Inflammatory macrophage (primary cell): ENCODE measurements around the gene SNCA.
A peak's percentile ranks its signal among the peaks of the same experiment; 100 is the strongest.

Experiments
- DNase-seq, 2 donors: peaks; one replicate each; pipeline ENCODE4 v3.0.0-alpha.2; 2020 to 2022

The SNCA gene

DNA sequence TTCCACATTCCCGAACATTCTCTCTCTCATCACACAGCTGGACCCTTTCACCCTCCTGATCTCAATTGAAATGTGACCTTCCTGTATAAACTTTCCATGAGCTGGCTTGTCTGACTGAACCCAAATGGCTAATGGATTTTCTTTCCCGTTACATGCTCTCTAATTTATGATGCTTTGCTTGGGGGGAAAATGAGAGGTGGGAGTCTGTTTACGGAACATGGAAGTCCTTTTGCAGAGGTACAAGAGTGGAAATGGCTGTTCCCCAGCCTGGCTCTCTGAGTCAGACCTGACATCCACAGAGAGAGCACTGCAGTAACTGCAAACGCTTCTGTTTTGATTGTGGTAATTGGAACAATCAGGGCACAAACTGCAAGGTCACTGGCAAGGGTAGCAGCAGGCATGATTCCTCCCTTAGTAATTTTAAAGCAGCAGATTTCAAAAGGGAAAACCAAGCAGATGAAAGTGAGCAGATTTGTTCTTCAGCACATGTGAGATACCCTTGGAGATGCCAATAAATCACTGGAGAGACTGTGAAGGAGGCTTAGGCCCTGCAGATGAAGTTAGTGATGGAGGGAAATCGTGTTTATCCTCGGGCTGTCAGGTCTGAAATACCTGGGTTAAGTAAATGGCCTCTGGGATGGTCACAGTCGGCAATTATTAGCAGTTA lies 83.9 kb downstream of the SNCA start:
- DNase-seq: no peak

DNA sequence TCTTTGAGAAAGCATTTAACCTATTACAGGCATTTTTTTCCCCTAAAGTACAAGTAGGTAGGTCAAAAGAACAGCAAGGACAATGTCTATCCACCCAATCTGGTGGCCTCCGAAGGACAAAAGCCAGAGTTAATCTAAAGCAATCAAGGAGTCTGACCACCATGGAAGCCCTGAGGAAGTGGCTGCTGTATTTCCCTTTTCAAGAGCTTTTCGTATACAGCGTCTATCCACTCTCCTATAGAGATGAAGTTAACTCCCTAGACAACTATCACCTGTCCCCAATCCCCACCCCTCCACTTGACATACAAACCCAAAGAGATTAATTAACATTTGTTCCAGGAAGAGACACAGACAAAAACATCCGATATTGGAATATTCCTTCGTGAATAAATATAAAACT lies 85.5 kb downstream of the SNCA start:
- no peak for DNase-seq

DNA sequence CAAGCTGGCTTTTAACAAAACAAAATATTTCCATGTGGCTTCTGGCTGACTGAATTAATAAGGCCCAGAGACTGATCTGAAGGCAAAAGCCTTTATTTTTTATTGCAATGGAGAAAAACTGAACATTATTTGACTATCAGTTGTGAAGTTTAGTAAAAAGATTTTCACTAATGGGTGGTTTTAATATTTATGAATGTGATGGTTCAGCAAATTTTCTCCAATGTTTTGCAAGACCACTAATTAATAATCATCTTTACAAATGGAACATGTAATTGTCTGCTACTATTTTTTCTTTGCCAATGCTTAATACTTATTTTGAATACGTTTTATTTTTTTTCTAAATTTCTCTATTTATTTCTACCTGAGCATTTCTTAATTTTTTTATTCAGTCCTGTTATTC lies 90.6 kb downstream of the SNCA start:
- DNase-seq: no peak

DNA sequence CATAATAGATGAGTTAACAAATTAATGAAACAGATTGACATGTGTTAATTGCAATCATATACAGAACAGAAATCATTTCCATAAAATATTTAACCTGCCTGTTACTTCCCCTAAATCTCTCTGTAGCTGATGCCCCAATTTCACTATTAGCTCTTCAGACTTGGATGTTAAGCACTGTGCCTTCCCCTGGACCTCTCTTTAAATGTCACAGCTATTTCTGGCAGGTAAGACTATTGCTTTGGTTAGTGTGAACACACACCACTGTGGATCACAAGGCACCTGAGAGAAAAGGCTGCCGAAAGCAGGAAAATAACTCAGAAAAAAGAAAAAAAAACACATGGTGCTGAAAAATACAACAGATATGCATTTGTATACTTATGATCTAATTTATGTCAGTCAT lies 91.3 kb downstream of the SNCA start:
- no peak for DNase-seq

DNA sequence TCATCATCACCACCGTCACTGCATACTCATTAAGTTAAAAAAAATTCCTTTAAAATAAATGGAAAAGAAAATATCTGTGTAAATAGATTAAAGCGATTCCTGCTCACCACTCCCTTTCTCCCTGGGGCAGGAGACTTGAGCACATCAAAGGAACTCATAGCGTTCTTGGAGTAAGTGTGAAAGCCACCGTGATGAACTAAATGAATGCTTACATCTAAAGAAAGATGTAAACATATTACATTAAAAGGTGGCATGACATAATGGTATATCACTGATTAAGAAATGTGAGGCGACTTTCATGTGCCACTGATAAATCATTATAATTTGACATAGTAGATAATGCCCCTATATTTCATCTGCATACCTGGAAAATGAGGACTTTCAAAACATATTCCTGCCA lies 92.0 kb downstream of the SNCA start:
- DNase-seq: no peak

DNA sequence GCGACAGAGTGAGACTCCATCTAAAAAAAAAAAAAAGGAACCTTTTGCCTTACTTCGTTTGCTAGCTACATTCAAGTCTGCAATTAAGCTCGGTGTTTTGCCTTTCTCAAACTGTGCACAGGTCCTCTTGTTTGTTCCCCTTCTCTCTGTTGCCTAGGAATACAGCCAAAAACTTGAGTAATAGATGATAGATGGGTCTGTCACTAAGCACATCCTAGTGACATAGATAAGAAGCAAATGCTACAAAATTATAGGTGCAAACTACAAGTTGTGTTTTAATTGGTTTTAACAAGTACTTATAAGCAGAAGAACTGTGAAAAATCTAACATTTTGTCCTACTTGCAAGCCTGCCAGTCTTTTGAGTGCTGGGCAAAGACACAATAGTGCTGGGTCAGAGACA lies 95.2 kb downstream of the SNCA start:
- no peak for DNase-seq

DNA sequence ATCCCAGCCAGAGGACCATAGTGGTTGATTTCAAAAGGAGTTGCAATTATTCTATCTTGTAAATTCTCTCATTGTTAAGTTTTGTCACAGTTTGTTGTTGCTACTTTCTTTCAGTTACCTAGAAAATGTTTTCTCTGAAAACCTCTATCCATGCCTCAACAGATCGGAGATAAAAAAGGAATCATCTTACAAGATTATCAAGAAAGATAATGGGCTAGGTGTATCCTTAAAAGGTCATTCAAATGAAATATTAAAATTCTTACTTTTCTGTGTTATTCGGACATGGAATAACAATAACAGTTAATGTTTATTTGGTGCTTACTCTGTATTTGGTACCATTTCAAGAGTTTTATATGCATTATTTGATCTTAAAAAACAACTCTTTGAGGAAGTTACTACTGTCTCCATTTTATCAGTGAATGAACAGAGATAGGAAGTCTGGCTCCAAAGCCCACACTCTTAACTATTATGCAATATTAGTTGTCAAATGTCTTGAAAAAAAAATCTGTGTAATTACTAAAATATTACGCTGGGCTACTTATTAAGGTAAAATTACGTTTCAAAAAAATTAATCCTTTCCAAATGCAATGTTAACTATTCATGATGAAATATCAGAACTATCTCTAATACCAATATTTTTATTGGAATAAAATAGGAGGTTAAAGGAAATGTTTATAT lies 97.5 kb downstream of the SNCA start:
- no peak for DNase-seq

DNA sequence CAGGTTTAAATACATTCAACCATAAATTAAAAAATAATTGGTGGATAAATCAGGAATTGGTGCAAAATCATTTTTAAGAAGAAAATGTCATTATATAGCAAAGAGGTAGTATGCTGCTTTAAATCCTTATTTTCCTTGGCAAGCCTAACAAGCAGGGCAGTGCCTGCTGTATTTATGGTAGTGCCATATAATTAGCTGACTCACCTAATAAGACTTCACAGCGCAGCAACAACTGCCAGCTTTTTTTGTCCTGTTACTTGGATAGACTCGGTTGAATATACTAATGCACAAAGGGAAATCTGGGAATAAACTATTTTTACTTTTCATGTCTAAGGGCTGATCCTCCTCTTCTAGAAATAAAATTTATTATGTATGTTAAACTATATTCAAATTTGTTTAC lies 99.1 kb downstream of the SNCA start:
- DNase-seq: no peak

DNA sequence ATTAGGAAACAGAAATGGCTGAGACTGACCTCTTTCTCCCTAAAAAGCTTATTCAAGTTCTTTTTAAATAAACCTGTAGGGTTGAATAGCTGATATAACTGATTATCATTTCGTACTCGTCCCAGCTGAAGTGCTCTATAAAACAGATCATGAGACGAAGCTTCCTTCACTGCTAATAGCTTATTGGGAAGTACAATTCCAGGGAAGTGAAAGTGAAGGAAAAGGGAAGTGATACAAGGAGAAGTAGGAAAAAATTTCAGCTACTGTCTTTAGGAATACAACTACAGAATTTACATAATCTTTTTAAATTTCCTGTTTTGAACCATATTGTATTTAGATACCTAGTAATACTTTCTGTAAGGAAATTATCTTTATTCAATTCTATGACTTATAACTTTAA lies 103.0 kb downstream of the SNCA start:
- peak; percentile 57 to 73 for DNase-seq

DNA sequence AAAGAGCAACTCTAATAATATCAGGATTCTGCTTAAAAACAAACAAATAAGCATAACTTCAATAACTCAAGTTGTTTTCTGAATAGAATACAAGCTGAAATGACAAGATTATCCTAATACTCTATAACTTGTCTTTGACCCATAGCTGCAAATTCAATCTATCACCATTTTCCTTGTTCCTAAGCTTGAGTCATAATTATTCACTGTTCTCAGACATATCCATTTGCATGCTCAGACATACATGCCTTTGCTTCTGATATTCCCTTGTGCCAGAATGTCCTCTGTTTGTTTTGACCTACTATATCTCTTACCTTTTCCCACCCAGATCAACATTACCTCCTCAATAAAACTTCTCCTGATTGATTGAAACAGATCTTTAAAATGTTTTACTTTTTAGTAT lies 109.7 kb downstream of the SNCA start:
- no peak for DNase-seq

DNA sequence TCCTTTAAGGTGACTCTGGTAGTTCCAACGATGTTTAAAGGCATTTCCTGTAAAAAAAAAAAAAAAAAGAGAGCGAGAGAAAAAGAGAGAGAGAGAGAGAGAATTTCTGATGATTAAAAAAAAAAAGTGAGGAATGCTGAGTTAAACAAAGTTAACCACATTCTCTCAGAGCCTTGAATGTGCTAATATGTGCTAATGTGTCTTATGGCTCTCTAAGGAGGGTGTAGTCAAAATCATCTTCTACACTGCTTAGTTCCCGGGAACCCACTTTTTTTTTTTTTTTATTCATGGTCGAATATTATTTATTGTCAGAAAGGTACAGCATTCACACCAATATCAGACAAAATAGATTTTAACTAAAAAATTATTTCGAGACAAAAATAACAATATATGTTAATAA lies 111.7 kb downstream of the SNCA start:
- no peak for DNase-seq

DNA sequence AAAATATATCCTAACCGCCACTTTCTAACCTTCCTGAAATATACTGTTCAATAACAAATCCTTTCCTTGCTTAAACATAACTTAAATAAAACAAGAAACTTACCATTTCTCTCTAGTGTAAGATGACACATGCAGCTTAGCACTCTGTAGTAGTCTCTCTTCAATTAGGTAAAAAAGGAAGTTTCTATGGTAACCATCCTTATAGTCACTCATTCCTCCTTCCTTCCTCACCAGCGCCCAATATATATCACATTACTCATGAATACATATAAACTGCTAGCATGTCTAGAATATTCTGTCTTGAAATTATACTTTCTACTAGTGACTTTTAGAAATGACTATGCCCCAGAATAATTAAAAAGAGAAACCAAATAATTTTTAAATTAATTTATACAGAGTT lies 112.2 kb downstream of the SNCA start:
- no peak for DNase-seq

DNA sequence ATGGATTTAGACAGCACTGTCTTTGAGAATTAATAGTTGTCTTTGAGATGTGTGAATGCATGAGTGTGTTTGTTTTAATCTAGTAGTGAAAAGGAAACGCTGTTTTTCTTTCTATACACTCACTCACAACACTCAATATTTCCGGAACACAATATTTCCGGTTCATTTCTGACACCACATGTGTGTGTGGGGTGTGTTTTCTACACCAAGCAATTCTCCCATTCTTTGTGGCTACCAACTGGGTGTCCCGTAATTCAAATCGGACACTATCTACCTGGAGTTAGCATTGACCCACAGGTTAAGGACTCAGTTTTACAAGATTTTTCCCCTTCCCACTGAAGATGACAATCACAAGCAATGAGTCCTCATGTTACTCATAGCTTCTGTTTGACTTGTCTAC lies 113.9 kb downstream of the SNCA start:
- no peak for DNase-seq

DNA sequence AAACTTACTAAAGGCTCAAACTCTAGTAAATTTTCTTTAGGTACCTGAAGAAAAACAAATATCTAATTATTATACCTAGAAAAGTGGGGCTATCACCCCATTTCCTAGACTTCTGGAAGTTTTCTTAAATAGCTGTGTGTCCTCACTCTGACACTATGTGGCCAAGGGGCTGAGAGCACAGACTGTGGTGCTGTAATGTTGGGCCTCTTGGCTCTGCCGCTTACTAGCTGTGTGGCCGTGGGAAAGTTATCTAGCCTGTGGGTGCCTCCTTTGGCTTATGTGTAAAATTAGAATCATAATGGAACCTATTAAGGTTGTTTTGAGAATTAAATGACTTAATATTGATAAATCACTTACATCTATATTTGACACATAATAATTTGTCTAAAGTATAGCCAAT lies 114.4 kb downstream of the SNCA start:
- DNase-seq: no peak

DNA sequence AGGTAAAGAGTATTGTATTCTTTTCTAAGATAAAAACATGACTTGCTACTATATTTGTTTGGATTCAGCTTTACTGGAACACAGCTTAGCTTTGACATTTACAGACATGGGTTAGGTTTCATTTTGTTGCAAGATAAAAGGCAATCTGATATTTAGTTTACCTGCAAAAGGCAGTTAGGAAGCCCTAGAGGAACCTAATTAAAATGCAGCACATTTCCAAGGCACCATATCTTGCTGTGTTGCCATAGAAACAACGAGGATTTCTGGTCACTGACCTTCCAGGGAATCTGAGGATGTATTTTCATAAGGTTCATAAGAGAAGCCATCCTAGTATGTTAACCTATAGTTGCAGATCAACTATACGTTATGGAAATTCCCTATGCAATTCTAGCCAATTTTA lies 116.0 kb downstream of the SNCA start:
- no peak for DNase-seq

DNA sequence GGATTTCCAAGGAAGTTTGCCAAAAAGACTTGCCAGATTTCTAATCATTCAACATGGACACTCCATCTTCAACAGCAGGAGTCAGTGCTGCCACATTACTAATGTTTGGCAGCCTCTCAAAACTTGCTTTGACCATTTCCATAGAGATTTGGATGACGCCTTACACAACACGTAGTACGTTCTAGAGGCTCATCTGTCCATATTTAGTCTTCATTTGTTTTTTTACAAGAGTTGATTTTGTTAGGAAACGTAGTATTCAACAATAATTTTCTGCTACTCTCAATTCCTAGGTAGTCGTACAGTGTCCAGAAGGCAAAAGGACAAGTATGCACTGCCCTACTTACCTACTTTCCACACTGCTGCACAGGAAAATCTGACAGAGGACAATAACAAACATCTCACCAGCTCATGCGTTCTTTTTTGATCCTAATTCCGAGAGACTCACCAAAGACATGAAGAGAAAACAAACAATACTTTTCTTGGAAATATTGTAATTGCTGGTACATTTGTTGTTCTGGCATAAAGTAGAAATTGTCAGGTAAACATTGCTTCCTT lies 117.3 kb downstream of the SNCA start:
- DNase-seq: no peak

DNA sequence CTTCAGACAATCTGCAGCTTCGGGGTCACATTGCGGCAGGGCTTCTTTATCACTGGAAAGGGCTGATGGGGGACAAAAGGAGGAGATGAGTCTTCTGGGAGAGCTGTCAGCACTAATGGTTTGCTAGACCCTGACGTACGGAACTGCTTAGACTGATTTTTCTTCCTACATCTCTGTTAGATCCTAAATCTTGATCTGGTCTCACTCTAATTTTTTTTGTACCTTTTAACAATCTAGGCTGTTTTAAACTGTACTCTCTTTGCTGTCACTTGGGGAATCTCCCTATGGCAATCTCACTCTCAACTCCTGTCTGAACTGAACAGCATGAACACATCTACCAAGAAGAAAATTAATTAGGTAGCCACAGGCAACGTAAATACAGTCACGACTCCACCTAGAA lies 120.1 kb downstream of the SNCA start:
- no peak for DNase-seq

DNA sequence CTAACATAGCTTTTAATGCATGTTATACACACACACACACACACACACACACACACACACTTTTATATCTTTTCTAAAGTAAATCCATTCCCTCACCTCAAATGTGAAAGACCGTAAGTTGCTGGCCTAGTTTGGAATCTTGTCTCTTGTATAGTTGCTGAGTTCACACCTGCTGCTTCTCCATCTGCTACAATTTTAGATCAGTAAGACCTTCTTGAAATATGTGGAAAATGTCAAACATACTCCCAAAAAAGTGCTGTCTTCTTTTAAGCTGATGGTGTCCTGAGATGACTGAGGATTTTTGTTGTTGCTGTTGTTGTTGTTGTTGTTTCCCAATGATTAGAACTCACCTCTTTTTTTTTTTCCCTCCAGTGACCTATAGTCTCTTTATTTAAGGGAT lies 121.3 kb downstream of the SNCA start:
- DNase-seq: no peak

DNA sequence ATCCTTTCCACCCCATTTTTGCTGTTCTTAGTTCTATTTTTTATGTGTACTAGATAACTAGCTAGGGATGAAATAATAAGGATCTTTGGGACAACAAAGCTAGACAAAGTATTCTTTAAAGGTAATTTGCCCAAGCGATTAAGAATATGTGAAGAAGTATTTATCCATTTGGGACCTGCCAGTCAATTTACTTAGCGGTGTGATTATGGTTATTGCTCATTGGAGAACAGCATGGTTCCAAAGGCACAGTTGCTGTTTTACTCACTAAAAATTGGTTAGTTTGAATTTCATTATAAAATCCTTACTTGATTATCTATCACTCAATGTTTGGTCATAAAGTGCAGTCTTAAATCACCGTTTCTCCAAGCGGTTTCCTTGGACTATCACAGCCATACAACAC lies 124.1 kb downstream of the SNCA start:
- DNase-seq: no peak

DNA sequence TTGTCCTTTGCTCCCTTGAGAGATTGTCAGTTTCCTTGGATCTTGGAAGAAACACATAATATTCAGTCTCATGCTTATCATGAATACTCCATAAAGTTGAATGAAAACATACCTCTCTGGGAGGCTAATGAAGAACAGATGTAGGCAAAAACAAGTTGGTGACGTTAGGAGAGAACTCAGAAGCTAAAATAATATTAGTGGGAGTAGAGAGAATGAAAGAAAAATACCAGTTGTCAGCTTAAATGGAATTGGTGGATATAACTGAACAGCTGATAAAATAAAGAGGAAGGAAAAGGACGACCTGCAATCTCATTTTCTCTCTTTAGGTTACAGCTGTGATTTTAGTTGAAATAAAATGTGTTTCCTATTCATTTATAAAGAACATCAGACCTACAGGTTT lies 124.8 kb downstream of the SNCA start:
- DNase-seq: no peak

DNA sequence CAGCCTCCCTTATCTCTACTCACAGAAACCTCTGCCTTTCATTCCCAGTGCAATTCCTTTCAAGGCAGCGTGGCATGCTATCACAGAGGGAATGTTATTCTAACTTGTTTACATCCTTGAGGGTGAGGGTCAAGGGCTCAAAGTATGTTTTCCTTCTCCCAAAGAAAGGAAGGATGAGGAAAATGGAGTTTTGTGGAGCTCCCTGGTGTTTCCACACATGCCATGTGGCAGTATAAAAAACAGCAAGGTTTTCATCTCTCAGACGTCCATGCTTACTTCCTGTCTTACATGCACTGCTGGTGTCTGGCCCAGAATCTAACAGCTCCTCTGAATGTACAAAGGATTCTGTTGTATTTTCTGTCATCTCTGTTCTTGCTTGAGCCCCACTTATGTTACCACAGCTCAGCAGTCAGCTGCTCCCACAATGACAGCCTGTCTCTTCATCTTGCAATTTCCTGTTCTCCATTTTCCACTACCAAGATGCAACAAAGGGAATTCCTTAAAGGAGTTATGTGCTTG lies 128.0 kb downstream of the SNCA start:
- DNase-seq: peak; percentile 55 to 56

DNA sequence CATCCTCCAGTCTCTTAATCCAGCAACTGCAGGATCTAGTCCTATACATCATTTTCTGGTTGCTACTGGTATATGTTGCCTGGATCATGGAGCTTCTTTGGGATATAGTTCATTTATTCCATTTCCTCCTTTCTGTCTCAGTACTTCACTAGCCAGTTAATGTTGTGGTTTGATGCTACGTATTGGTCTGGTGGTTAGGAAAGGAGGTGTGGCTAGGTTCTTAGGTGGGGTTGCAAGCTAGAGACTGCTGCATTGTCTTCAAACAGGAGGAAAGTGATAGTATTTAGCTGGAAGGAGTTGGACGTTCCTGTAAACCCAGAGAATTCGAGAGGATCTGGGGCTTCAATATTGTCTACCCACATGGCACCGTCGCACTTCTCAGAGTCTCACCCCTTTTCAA lies 129.5 kb downstream of the SNCA start:
- DNase-seq: no peak

DNA sequence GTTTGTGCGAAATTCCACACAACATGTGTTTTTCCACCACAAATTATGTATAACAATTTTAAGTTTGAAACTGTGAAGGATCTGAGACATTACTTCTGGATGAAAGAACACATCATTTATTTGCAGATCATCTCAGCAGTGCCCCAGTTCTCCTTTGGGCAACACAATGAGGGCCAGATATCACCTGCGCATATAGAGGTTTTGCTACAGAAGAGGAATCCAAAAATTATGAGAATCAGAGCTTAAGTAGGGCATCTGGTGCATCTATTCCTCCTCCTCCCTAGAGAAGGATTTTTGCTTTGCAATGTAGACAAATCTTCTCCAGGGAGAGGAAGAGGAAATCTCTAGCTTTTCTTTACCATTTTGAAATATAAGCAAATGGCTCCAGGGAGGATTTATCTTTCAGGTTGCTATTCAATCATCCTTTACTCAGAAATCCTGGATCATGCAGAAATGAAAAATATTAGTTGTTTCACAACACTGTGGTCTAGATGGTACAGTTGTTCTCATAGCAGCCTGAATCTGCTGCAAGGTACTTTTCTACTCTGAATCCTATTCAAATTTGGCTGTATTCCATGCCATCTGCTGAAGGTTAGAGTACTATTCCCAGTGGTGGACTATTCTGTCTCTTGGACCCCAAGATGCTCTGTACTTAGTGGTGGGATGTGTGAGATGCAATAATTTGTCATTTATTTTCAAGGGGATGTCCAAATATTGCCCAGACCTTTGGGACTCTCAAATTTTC lies 132.1 kb downstream of the SNCA start:
- DNase-seq: no peak
